ENCODE measurements around the gene GDI2.
"Not testable (repeated sequence)": the region's sequence is repeated elsewhere in the genome, so short reads cannot be mapped to it uniquely, and the experiment has no call there.

The GDI2 gene

DNA sequence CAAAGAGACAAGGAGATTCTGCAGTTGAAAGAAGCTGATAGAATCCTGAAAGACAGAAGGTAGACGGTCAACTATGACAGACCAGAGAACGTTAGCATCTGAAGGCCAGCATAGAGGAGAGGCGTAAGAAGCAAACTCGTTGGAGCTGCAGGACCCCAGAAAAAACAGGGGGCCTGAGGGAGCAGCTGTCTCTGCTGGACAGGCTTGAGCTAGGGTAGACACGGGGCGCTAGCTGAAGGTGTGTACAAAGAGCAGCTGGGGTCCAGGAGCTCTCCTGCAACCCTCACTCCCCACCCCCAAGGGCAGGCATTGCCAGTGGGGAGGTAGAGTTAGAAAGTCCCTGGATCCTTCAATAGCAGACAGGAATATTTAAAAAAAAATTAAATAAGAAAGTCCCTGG is 14.6 kb upstream of the GDI2 start:
- no peak for DNase-seq (ENCODE audit: low spot score)

DNA sequence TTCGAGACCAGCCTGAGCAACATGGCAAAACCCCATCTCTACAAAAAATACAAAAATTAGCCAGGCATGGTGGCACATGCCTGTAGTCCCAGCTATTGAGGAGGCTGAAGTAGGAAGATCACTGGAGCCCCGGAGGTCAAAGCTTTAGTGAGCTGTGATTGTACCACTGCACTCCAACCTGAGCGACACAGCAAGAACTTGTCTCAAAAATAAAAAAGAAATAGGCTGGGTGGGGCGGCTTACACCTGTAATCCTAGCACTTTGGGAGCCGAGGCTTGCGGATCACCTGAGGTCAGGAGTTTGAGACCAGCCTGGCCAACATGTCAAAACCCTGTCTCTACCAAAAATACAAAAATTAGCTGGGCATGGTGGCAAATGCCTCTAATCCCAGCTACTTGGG is 13.3 kb upstream of the GDI2 start:
- DNase-seq (ENCODE audit: low spot score) = not testable (repeated sequence)

DNA sequence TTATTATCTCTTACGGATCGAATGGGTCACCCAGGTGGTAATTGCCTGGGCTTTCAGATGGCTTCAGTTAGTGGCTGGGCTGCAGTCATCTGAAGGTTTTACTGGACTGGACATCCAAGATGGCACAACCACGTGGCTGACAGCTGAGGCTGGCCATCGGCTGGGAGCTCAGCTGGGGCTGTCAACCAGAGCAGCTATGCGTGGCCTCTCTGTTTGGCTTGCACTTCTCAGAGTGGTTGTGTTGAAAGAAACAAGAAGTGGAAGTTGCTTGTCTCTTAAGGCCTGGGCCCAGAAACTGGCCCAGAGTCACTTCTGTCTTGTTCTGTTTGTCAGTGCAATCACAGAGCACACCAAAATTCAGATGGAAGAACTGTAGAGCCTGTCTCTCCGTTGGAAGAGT is 5.7 kb upstream of the GDI2 start:
- peak; percentile 49 for DNase-seq (ENCODE audit: low spot score)

DNA sequence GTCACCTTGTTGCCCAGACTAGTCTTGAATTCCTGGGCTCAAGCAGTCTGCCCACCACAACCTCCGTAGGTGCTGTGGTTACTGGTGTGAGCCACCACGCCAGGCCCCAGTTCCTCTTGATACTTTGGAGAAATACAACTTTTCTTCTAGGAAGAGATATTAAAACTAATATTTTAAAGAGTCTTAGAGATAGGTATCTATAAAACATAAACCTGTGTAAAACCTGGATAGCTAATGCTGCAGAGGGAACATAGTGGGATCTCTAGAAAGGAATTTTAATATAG is 4.8 kb upstream of the GDI2 start:
- no peak for DNase-seq (ENCODE audit: low spot score)

DNA sequence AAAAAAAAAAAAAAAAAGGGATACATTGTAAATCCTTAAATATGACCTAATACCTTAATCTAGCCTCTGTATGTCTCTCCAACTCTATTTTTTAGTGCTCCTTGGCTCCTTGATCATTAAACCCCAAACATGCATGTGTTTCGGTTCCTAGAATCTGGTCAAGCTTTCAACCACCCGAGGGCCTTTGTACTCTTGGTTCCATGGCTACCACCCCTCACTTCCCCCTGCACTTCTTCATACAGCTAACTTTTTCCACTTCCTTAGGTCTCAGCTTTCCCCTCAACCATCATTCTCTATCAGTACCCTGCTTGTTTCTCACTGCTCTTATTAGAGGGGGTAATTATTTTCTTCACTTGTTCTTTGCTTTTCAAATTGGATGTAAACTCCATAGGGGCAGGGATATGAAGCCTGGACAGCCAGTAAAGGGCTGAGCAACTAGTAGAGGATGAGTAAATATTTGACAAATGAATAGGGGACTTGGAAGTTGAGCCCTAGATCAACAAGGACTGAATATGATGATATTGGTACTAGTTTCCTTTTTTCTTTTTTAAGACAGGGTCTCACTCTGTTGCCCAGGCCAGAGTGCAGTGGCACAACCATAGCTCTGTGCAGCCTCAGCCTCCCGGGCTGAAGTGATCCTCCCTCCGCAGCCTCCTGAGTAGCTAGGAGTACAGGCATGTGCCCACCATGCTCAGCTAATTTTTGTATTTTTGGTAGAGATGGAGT is 4.3 kb upstream of the GDI2 start:
- DNase-seq (ENCODE audit: low spot score) = peak; percentile 42

DNA sequence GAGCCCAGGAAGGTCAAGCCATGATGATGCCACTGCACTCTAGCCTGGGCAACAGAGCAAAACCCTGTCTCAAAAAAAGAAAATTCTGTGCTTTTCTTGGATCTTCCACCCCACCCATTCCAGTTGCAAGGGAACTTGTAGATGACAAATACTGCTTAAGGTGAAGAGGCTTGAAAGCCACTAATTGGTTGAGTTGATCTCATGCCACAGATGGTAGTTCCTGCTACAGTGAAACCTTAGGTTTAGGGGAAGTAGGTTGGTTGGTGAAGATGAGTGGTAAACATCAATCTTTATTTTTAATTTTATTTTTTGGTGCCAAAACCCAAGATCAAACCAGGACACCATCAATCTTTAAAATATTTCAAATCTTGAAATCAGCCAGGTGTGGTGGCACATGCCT is 2.9 kb upstream of the GDI2 start:
- no peak for DNase-seq (ENCODE audit: low spot score)

DNA sequence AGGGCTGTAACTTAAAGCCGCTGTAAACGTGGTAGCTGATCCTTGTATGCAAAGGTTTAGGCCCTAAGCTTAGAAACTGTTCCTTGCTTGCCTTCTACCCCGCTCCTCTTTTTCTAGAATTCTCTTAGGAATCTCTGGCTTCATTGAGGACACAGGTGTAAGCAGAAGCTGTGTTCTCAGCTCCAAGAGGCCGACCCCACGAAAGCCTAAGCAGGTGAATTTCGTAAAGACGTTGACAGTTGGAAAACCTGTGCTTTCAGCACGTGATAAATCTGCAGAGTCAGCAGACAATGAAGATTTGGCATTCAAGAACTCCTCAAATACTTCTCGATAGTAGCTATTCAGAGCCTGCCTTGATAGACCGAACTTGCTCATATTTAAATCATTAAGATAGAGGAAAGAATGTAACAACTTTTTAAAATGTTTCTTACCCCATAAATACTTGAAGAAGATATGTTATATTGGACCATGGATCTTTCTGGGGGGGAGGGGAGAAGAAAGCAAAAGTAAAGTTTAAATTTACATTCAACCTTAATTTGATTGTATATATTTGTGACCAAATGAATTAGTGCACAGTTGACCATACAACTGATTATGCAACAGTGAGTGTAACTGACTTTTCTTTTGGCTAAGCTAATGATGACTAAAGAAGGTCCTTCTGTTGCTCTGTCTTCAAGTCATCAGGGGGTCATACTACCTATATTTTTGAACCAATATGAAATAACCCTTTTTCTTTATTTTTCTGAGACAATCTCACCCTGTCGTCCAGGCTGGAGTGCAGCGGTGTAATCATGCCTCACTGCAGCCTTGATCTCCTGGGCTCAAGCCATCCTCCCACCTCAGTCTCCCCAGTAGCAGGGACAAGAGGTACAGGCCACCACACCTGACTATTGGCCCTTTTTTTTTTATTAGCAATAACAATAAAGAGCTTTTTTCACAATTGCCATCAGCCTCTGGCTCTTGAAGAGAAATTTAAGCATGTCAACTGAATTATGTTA is 1.2 kb upstream of the GDI2 start:
- no peak for DNase-seq (ENCODE audit: low spot score)

DNA sequence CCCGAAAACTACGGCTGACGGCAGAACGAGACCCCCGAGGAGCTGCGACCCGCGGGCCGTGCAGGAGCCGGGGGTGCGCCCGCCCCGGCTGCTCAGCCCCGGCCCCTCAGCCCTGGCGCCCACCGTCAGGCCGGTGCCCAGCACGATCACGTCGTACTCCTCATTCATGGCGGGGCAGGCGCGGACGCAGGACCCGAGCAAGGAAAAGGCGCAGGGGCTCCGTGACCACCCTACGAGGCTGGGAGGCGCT is 218 bp downstream of the GDI2 start:
- DNase-seq (ENCODE audit: low spot score) = no peak

DNA sequence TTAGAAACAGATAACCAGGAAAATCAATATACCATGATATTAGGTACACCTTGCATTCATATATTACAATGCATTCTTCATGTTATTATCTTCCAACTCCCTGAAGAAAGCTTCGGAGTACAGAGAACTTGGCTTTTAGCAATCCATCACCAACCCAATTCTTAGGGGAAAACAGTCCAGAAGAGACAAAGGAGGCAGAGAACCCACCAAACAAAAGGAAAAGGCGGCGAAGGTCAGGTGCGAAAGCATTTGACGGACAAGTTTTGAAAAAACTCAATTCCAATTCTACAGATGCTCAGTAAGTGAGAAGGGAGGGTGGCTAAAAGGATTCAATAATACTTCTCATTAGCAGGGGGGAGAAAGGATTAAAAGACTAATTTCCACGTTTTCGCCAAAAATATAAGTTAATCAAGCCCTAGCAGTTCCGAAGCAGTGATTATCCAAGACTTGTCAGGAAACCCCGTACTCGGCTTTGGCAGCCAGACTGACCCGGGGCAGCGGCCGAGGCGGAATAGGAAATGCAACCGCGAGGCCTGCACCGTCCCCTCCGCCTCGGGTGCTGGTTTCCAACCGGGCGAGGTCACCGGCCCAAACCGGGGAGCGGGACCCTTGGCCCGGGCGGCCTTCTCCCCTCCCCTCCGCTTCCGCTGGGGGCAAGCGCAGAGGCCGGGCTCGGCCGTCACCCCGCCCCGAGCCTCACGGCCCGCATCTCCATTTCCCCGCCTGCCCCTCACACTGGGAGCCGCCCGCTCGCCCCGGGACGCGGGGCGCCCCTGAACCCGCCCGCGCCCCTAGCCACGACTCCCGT is 747 bp downstream of the GDI2 start:
- peak; percentile 32 for DNase-seq (ENCODE audit: low spot score)

DNA sequence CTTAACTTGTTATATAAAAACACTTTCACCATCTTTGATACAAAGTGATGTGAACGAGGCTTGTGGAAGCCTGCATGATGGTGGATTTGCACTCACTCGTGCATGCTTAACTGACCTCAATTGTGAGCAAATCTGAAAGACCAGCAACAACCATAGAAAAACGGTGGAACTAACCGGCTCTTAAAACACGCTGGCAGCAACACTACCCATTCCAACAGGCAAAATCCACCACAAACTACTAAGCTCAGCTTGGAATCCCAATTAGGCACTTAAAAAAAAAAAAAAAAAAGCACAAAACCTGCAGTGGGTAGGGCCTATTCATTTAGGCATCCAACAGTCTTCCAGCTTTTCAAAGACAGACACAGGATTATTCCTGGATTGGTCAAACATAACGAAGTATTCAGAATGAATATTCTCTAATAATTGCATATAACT is 1.8 kb downstream of the GDI2 start:
- DNase-seq (ENCODE audit: low spot score) = peak; percentile 29

DNA sequence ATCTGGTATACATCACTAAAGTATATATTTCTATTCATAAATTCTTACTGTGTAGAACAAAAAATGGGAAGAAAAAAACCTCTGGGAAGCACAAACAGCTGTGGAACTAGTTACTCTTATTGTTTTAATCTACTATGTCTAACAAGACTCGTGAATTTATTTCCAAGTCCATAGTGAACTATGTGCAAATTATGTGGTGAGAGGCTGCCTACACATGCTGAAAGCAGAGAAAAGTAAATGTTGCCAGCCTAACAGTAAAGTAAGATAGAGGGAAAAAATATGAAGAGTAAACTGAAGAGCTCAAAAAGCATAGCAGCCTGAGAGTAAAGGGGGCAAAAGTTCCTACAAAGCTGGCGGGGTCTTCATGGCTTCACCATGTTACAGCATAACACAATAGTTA is 3.0 kb downstream of the GDI2 start:
- DNase-seq (ENCODE audit: low spot score) = no peak

DNA sequence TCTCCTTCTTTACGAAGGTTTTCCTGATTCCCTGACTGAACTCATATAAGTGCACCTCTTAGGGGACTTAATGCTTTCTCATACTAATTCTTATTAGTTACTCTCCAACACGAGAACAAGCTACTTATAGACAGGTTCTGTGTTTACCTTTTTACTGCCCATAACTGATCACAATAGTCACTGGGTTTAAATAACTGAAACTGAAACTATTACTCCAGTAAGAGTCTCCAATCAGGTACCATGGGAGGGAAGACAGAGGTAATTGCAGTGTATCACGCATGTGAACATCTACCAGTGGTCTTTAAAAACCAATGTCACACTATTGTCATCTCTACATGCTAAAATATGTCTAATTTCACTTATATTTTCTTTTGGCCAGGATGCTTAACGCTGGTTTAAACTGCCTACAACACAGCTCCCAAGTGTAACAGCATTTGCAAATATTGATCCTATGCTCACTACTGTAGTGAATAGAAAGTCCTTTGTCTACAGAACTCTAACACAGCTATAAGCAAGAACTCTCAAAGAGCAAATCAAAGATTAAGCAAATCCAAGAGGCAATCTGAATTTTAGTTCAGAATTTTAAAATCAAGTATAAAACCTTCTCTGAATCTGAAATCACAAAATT is 3.6 kb downstream of the GDI2 start:
- no peak for DNase-seq (ENCODE audit: low spot score)

DNA sequence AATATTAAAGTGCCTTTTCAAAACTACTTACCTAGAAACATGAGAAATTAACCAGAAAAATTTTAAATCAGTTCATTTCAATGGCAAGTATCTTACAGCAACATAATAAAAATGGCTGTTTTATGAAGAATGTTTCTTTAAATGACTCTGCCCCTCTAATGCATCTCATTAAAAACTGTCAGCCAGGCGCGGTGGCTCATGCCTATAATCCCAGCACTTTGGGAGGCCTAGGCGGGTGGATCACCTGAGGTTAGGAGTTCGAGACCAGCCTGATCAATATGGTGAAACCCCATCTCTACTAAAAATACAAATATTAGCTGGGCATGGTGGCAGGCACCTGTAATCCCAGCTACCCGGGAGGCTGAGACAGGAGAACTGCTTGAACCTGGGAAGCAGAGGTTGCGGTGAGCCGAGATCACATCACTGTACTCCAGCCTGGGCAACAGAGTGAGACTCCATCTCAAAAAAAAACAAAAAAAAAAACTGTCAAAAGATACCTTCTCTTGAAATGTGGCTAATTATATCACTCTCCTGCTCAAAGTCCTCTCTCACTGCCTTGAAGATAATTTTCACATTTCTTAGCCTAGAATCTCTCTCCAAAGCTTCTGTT is 4.3 kb downstream of the GDI2 start:
- DNase-seq (ENCODE audit: low spot score) = not testable (repeated sequence)

DNA sequence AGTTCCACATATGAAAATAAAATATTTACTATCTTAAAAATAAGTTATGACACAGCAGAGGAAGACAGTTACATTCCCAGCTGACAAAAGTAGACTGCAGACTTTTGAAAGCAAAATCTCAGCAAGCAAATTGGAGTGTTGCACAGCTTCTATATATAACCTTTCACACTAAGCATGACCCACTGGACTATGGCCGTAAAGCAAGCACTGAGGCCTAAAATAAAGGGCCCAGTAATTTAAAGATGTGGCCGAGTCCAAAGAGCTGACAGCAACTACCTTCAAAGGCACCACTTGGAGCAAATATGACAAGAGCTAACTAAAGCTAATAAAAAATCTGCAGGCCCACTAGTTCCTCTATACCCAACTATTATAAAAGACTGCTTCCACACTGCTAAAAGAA is 6.5 kb downstream of the GDI2 start:
- DNase-seq (ENCODE audit: low spot score) = no peak

DNA sequence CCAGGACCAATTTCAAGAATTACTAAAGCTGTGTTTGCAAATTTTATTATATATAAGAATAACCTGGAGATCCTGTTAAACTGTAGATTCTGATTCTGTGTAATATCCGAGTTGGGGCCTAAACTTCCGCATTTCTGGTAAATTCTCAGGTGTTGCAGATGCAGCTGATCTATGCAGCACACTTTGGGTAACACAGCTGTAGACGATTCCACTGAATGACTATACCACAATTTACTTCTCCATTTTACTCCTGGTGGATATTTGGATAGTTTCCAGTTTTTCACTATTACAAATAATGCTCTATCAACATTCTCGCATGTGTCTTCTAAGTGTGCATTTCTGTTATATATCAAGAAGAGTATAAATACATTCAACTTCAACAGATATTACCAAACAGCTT is 7.5 kb downstream of the GDI2 start:
- DNase-seq (ENCODE audit: low spot score) = no peak

DNA sequence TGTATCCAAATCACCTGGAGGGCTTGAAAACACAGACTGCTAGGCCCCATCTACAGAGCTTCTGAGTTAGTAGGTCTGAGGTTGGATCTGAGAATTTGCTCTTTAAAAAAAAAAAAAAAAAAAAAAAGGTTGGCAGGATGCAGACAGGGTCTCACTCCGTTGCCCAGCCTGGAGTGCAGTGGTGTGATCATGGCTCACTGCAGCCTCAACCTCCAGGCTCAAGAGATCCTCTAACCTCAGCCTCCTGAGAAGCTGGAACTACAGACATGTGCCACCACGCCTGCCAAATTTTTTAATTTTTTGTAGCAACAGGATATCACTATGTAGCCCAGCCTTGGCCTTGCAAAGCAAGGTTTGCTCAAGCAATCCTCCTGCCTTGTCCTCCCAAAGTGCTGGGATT is 8.0 kb downstream of the GDI2 start:
- no peak for DNase-seq (ENCODE audit: low spot score)

DNA sequence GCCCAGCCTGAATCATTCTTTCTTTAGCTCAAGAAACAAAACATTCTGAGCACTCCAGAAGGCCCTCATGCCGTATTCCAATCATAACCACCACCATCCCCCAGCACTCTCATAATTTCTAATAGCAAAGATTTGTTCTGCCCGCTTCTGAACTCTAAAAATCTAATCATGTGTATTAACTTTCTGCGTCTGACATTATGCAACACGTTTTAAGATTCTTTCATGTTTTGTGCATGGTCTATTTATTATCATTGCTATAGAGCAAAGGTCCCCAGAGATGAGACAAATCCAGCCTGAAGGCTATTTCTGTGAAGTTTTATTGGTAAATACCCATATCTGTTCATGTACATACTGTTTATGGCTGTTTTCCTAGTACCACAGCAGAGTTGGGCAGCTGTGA is 8.8 kb downstream of the GDI2 start:
- no peak for DNase-seq (ENCODE audit: low spot score)

DNA sequence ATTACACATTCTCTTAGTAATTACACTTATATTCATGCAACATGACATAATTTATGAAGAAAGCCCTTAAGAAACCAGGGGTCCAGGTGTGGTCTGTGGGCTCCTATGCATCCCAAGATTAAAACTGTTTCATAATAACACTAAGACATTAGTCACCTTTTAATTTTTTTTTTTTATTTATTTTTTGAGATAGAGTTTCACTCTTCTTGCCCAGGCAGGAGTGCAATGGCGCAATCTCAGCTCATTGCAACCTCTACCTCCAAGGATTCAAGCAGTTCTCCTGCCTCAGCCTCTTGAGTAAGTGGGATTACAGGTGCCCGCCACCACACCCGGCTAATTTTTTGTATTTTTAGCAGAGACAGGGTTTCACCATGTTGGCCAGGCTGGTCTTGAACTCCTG is 12.5 kb downstream of the GDI2 start:
- DNase-seq (ENCODE audit: low spot score) = no peak

DNA sequence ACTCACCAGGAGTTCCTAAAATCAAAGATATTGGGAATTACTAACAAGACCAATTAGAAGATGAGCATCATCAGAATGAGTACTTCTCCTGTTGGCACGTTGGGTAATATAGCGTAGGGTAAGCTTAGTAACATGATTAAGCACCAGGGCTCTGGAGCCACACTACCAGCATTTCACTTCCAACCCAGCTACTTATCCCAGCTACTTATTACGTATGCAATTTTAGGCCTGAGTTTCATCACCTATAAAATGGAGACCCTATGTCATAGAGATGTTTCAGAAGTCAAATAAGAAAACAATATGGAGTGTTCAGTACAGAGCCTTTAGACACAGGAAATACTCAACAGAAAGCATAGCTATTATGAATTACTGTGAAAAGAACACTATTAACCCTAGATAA is 19.0 kb downstream of the GDI2 start:
- no peak for DNase-seq (ENCODE audit: low spot score)

DNA sequence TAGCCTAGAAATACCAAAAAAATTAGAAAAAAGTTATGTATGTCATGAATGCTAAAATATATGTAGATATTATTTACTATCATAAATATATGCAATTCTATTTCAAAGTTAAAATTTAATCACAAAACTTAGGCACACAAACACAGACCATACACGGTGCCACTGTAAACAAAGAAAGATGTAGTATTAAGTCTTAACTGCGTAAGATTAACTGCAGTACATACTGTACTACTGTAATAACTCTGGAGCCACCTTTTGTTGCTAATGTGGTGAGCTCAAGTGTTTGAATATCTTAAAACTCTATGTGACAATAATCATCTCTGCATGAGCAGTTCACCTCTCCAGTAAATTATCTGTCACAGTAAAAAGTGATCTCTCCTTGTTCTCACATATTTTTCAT is 23.6 kb downstream of the GDI2 start:
- DNase-seq (ENCODE audit: low spot score) = no peak

DNA sequence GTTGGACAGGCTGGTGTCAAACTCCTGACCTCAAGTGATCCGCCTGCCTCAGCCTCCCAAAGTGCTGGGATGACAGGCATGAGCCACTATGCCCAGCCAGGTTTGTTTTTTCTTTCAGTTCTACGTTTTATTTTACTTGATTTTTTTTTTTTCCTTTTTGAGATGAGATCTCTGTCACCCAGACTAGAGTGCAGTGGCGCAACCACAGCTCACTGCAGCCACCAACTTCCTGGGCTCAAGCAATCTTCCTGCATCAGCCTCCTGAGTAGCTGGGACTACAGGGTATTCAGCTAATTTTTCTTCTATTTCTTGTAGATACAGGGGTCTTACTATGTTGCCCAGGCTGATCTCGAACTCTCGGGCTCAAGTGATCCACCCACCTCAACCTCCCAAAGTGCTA is 24.3 kb downstream of the GDI2 start:
- DNase-seq (ENCODE audit: low spot score) = no peak

DNA sequence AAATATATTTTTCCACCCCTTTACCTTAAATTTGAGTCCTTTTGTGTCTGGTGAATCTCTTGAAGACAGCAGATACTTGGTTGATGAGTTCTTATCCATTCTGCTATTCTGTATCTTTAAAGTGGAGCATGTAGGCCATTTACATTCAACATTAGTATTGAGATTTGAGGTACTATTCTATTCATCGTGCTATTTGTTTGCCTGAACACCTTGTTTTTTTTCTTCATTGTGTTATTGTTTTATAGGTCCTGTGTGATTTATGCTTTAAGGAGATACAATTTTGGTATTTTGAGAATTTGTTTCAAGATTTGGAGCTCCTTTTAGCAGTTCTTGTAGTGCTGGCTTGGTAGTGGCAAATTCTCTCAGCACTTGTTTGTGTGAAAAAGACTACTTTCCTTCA is 29.9 kb downstream of the GDI2 start:
- DNase-seq (ENCODE audit: low spot score) = no peak

Measured in Ammon's horn (tissue), 1 donor.